B cell (primary cell): ENCODE results near the gene ANAPC2. TPM values are rescaled to one million over a fixed set of nuclear protein-coding genes. Genes with fewer than 3 reads are reported as not detected.

ENCODE experiments used
- ATAC-seq: fragments of 200-7000 bp; cut with Tn5 transposase; one replicate; pipeline ENCODE4 v1.10.0; 2021; ENCODE audit warnings: low read depth, mild to moderate bottlenecking, moderate number of reproducible peaks, moderate library complexity
- CTCF ChIA-PET: fragments of 350-600 bp; sonication (Branson Sonifier 250); formaldehyde crosslinking; loops from one replicate; lab custom pipeline; 2021; ENCODE audit warnings: antibody characterized with exemption, inconsistent platforms; lab: Charles Lee
- POLR2A ChIA-PET: fragments of 350-600 bp; sonication (Branson Sonifier 250); formaldehyde crosslinking; loops from one replicate; lab custom pipeline; 2021; ENCODE audit warnings: antibody characterized with exemption; lab: Charles Lee
- DNase-seq: peaks from one replicate; pipeline ENCODE4 v3.0.0; 2013
- H2AFZ ChIP-seq: 2 replicates; pipeline ENCODE4 v1.6.1; 2012; ENCODE audit warnings: mild to moderate bottlenecking, low read depth, low read length; ENCODE audit not compliant: insufficient read depth, poor library complexity, severe bottlenecking
- H3K27ac ChIP-seq, 2 donors: 1 replicate in 1 of 2; 2 replicates in 1 of 2; pipeline ENCODE4 v1.5.1; 2012 to 2013; ENCODE audit warnings: low read length in 2 of 2, mild to moderate bottlenecking in 2 of 2, moderate library complexity in 1 of 2
- H3K27me3 ChIP-seq, 4 experiments: fragments of 200-600 bp in 1 of 4; sonication (generic) in 1 of 4; replicated peaks in 1 of 4; 1 replicate in 2 of 4; 2 replicates in 2 of 4; pipeline versions ENCODE4 v1.6.1 to v1.7.0; 2013 to 2016; ENCODE audit warnings: low read length in 3 of 4, mild to moderate bottlenecking in 2 of 4, mixed read lengths in 1 of 4, moderate library complexity in 1 of 4; ENCODE audit not compliant: insufficient read depth in 4 of 4, control insufficient read depth in 3 of 4; ENCODE audit errors: control extremely low read depth in 1 of 4
- H3K36me3 ChIP-seq, 2 experiments: replicated peaks in 1 of 2; 1 replicate in 1 of 2; 2 replicates in 1 of 2; pipeline versions ENCODE4 v1.6.1 to v1.7.1; 2013; ENCODE audit warnings: low read length in 1 of 2; ENCODE audit not compliant: insufficient read depth in 2 of 2, control insufficient read depth in 1 of 2; ENCODE audit errors: control extremely low read depth in 1 of 2, extremely low read depth in 1 of 2
- H3K4me1 ChIP-seq, 2 donors: fragments of 200-600 bp in 1 of 2; sonication (generic) in 1 of 2; 1 replicate in 1 of 2; 2 replicates in 1 of 2; pipeline versions ENCODE4 v1.5.1 to v1.6.1; 2013 to 2017; ENCODE audit warnings: low read length in 2 of 2; ENCODE audit not compliant: control insufficient read depth in 2 of 2, insufficient read depth in 2 of 2
- H3K4me2 ChIP-seq: replicated peaks from 2 replicates; pipeline ENCODE3; 2012; ENCODE audit warnings: mild to moderate bottlenecking, low read depth, low read length; ENCODE audit not compliant: poor library complexity, severe bottlenecking
- H3K4me3 ChIP-seq, 5 experiments: fragments of 200-600 bp in 1 of 5; sonication (generic) in 1 of 5; 1 replicate in 3 of 5; 2 replicates in 2 of 5; pipeline versions ENCODE4 v1.5.1 to v1.7.0; 2011 to 2016; ENCODE audit warnings: low read length in 4 of 5, mild to moderate bottlenecking in 4 of 5, low read depth in 2 of 5, control low read depth in 1 of 5, moderate library complexity in 1 of 5; ENCODE audit not compliant: insufficient read depth in 1 of 5; ENCODE audit errors: control extremely low read depth in 1 of 5, extremely low read depth in 1 of 5
- H3K79me2 ChIP-seq: fragments of 200-600 bp; sonication (generic); one replicate; pipeline ENCODE4 v1.6.0; 2016; ENCODE audit warnings: low read length; ENCODE audit not compliant: control insufficient read depth, insufficient read depth
- H3K9ac ChIP-seq: fragments of 200-600 bp; sonication (generic); 2 replicates; pipeline ENCODE4 v1.6.1; 2017; ENCODE audit warnings: mild to moderate bottlenecking, low read length, moderate library complexity
- H3K9me3 ChIP-seq, 3 donors: one replicate each; pipeline versions ENCODE4 v1.6.1 to v1.7.1; 2013; ENCODE audit warnings: low read length in 2 of 3; ENCODE audit not compliant: control insufficient read depth in 2 of 3, insufficient read depth in 1 of 3; ENCODE audit errors: control extremely low read depth in 1 of 3
- H4K20me1 ChIP-seq: 2 replicates; pipeline ENCODE4 v1.6.0; 2012; ENCODE audit warnings: mild to moderate bottlenecking, low read length; ENCODE audit not compliant: insufficient read depth, control insufficient read depth, poor library complexity, severe bottlenecking
- H3K27ac Mint-ChIP-seq: one replicate; pipeline ENCODE4 v1.8.0; 2021; ENCODE audit warnings: mixed read lengths
- H3K27me3 Mint-ChIP-seq: one replicate; pipeline ENCODE4 v1.8.0; 2021; ENCODE audit warnings: mixed read lengths
- H3K4me1 Mint-ChIP-seq: one replicate; pipeline ENCODE4 v1.8.0; 2021; ENCODE audit warnings: mixed read lengths
- H3K4me3 Mint-ChIP-seq: one replicate; pipeline ENCODE4 v1.8.0; 2021; ENCODE audit warnings: mixed read lengths
- H3K9me3 Mint-ChIP-seq: one replicate; pipeline ENCODE4 v1.8.0; 2022; ENCODE audit warnings: mixed read lengths; ENCODE audit not compliant: insufficient read depth
- CTCF ChIP-seq: fragments of 200-600 bp; IDR thresholded peaks from one replicate; pipeline ENCODE4 v1.8.0; 2022; ENCODE audit warnings: antibody characterized with exemption, mild to moderate bottlenecking
- EZH2 ChIP-seq: IDR thresholded peaks from 2 replicates; pipeline ENCODE4 v1.6.1; 2012; ENCODE audit warnings: borderline replicate concordance, low read depth, mild to moderate bottlenecking, moderate library complexity, low read length; ENCODE audit not compliant: insufficient read depth, poor library complexity, severe bottlenecking
- WGBS: methylation state at CpG from one replicate; pipeline ENCODE4 v1.1.5; 2013; ENCODE audit warnings: missing lambda C conversion rate; ENCODE audit not compliant: insufficient coverage; 5-methylcytosine and 5-hydroxymethylcytosine counted together
- intact Hi-C: fragments of 100-400 bp; cut with micrococcal nuclease; formaldehyde crosslinking; loops from one replicate; pipeline ENCODE4 v1.10.0; 2022
- polyA plus RNA-seq: library from polyadenylated mRNA; depleted of rRNA; stranded (reverse); fragments of >200 nt; gene quantifications from 2 replicates; pipeline ENCODE4 v1.2.3, GENCODE V29; 2012
- total RNA-seq, 2 donors: library from RNA; stranded (reverse); fragments of 120-200 nt in 1 of 2; gene quantifications; 1 replicate in 1 of 2; 2 replicates in 1 of 2; pipeline versions ENCODE4 v1.2.3 to v1.2.4, GENCODE V29; 2013 to 2022

ANAPC2 gene
- total and polyA plus RNA-seq, 2 donors (not counting 1 experiment from before 2014, with no cell fraction given): 121 to 127 TPM

- Mint-ChIP-seq H3K27me3 (peaks cover 10% of the 10 kb centered on the region), H3K4me3 (peak overlapping the region; percentile 80), H3K27ac (peak overlapping the region; percentile 62), H3K9me3 (no peaks in the 10 kb centered on the region), H3K4me1 (peaks cover 31% of the 10 kb centered on the region)
- H3K4me3 ChIP-seq: peak overlapping the region in 4 of 5 experiments; percentile 71 to 82 (median 74)
- peaks cover 0 to 8% (median 0%) of the 10 kb centered on the region in 3 donors for H3K9me3 ChIP-seq
- H3K79me2 ChIP-seq: peaks cover 29% of the 10 kb centered on the region
- CTCF ChIA-PET: interaction anchor here (0.6 to 2.6 kb wide), 11 partner anchors 11 to 907 kb away, joined by 3 to 11 read pairs (median 4); partner anchors contain the start of genes MAN1B1, RNF224 and TOR4A
- POLR2A ChIA-PET: interaction anchor here (0.6 to 3.2 kb wide), 12 partner anchors 15 to 519 kb away, joined by 3 to 21 read pairs (median 4); partner anchors contain the start of genes ANAPC2, DPP7, MAN1B1 and SSNA1
- 8% methylated on average over 55 of the region's 58 CpGs for WGBS
- peak overlapping the region; percentile 84 for H3K9ac ChIP-seq
- H3K4me1 ChIP-seq: peaks cover 28 to 32% of the 10 kb centered on the region in 2 donors
- TF ChIP-seq EZH2 (no peak), CTCF (no peak)
- peak overlapping the region in 1 of 2 donors; percentile 93 for H3K27ac ChIP-seq
- peak overlapping the region; percentile 86 for H2AFZ ChIP-seq
- ATAC-seq: peak; percentile 1
- peak overlapping the region; percentile 94 for H3K4me2 ChIP-seq
- peaks cover 0 to 3% (median 0%) of the 10 kb centered on the region in 4 experiments for H3K27me3 ChIP-seq
- DNase-seq: peak; percentile 39
- intact Hi-C loops: no loop called here
- H3K36me3 ChIP-seq: no peaks in the 10 kb centered on the region
- no peaks in the 10 kb centered on the region for H4K20me1 ChIP-seq
Measured at GRCh38 chr9:137130176-137130755, 58.1 kb downstream of the ANAPC2 start.
